ENCODE measurements around the gene PLCL2. TPM values are rescaled to one million over a fixed set of nuclear protein-coding genes. Genes with fewer than 3 reads are reported as not detected.

The PLCL2 gene
- total RNA-seq, 1 experiment from 2014 or later: 0.51 TPM

- POLR2A ChIA-PET: no interaction called here
- peaks cover 4% of the 10 kb centered on the region for H3K36me3 Mint-ChIP-seq (ENCODE audit: insufficient read depth, unreplicated experiment)
- DNase-seq (ENCODE audit: unreplicated experiment): no peak
- H3K27me3 Mint-ChIP-seq (ENCODE audit: insufficient read depth, unreplicated experiment): no peaks in the 10 kb centered on the region
- BruUV-seq (replicated peaks): no TSS peak
- no peaks in the 10 kb centered on the region for H3K4me1 Mint-ChIP-seq (ENCODE audit: insufficient read depth, unreplicated experiment)
- no peak overlapping the region for H3K4me3 Mint-ChIP-seq (ENCODE audit: unreplicated experiment)
- CTCF ChIA-PET: no interaction called here
- no peak overlapping the region for H3K27ac Mint-ChIP-seq (ENCODE audit: low read depth, unreplicated experiment)
- TF ChIP-seq CTCF (IDR thresholded peaks at IDR 0.05; ENCODE audit: unreplicated experiment): no peak
- intact Hi-C loops (cut with micrococcal nuclease): no loop called here
- H3K9me3 Mint-ChIP-seq (ENCODE audit: unreplicated experiment): no peaks in the 10 kb centered on the region
Observed at GRCh38 chr3:16992198-16992597, 107.4 kb downstream of the PLCL2 start.

GRCh38 chr3:16993227-16993626 is 108.5 kb downstream of the PLCL2 start:
- peak; percentile 65 for DNase-seq (ENCODE audit: unreplicated experiment)
- ChIA-PET POLR2A (interaction anchor here (2.1 kb wide), 1 partner anchor 9 kb away, joined by 4 read pairs; no protein-coding TSS in a partner anchor), CTCF (interaction anchor here (1.4 kb wide), 1 partner anchor 383 kb away, joined by 5 read pairs; no protein-coding TSS in a partner anchor)
- Mint-ChIP-seq H3K36me3 (ENCODE audit: insufficient read depth, unreplicated experiment) (peaks cover 4% of the 10 kb centered on the region), H3K27ac (ENCODE audit: low read depth, unreplicated experiment) (no peak overlapping the region), H3K4me3 (ENCODE audit: unreplicated experiment) (no peak overlapping the region), H3K9me3 (ENCODE audit: unreplicated experiment) (no peaks in the 10 kb centered on the region), H3K27me3 (ENCODE audit: insufficient read depth, unreplicated experiment) (no peaks in the 10 kb centered on the region), H3K4me1 (ENCODE audit: insufficient read depth, unreplicated experiment) (no peaks in the 10 kb centered on the region)
- intact Hi-C loops (cut with micrococcal nuclease): no loop called here
- BruUV-seq (replicated peaks): no TSS peak
- no peak for TF ChIP-seq CTCF (IDR thresholded peaks at IDR 0.05; ENCODE audit: unreplicated experiment)

GRCh38 chr3:16994854-16995525 is 110.2 kb downstream of the PLCL2 start:
- CTCF ChIA-PET: interaction anchor here (0.9 to 1.4 kb wide), 4 partner anchors 8 to 45 kb away, joined by 3 to 4 read pairs (median 3); no protein-coding TSS in a partner anchor
- Mint-ChIP-seq H3K4me3 (ENCODE audit: unreplicated experiment) (no peak overlapping the region), H3K4me1 (ENCODE audit: insufficient read depth, unreplicated experiment) (no peaks in the 10 kb centered on the region), H3K27me3 (ENCODE audit: insufficient read depth, unreplicated experiment) (no peaks in the 10 kb centered on the region), H3K36me3 (ENCODE audit: insufficient read depth, unreplicated experiment) (peaks cover 4% of the 10 kb centered on the region), H3K9me3 (ENCODE audit: unreplicated experiment) (no peaks in the 10 kb centered on the region), H3K27ac (ENCODE audit: low read depth, unreplicated experiment) (no peak overlapping the region)
- no TSS peak for BruUV-seq (replicated peaks)
- DNase-seq (ENCODE audit: unreplicated experiment): no peak
- POLR2A ChIA-PET: interaction anchor here (1.1 to 2.1 kb wide), 2 partner anchors 11 to 415 kb away, joined by 3 to 4 read pairs; no protein-coding TSS in a partner anchor
- intact Hi-C loops (cut with micrococcal nuclease): no loop called here
- TF ChIP-seq CTCF (IDR thresholded peaks at IDR 0.05; ENCODE audit: unreplicated experiment): no peak

GRCh38 chr3:16995601-16996000 is 110.8 kb downstream of the PLCL2 start:
- no peak for DNase-seq (ENCODE audit: unreplicated experiment)
- TF ChIP-seq CTCF (IDR thresholded peaks at IDR 0.05; ENCODE audit: unreplicated experiment): no peak
- CTCF ChIA-PET: interaction anchor here (1.4 kb wide), 1 partner anchor 9 kb away, joined by 4 read pairs; no protein-coding TSS in a partner anchor
- POLR2A ChIA-PET: no interaction called here
- Mint-ChIP-seq H3K27me3 (ENCODE audit: insufficient read depth, unreplicated experiment) (no peaks in the 10 kb centered on the region), H3K9me3 (ENCODE audit: unreplicated experiment) (no peaks in the 10 kb centered on the region), H3K27ac (ENCODE audit: low read depth, unreplicated experiment) (no peak overlapping the region), H3K36me3 (ENCODE audit: insufficient read depth, unreplicated experiment) (peaks cover 4% of the 10 kb centered on the region), H3K4me3 (ENCODE audit: unreplicated experiment) (no peak overlapping the region), H3K4me1 (ENCODE audit: insufficient read depth, unreplicated experiment) (no peaks in the 10 kb centered on the region)
- intact Hi-C loops (cut with micrococcal nuclease): no loop called here
- no TSS peak for BruUV-seq (replicated peaks)

All from MCF 10A (cell line).